Type B pancreatic cell (in vitro differentiated cells): Measurements from ENCODE around the gene MIB1. TPM values are rescaled to one million over a fixed set of nuclear protein-coding genes. Genes with fewer than 3 reads are reported as not detected.
A peak's percentile ranks its signal among the peaks of the same experiment; 100 is the strongest.
"Not testable (repeated sequence)": the region's sequence is repeated elsewhere in the genome, so short reads cannot be mapped to it uniquely, and the experiment has no call there.

Experiments used
- DNase-seq: peaks from one replicate; pipeline ENCODE4 v3.0.0; 2021; ENCODE audit warnings: mixed read lengths; ENCODE audit not compliant: unreplicated experiment; ENCODE audit errors: extremely low spot score
- H3K27ac Mint-ChIP-seq: 2 replicates; pipeline ENCODE4 v1.8.0; 2021; ENCODE audit warnings: mild to moderate bottlenecking, mixed read lengths
- H3K27me3 Mint-ChIP-seq: 2 replicates; pipeline ENCODE4 v1.8.0; 2021; ENCODE audit warnings: mixed read lengths
- H3K36me3 Mint-ChIP-seq: 2 replicates; pipeline ENCODE4 v1.8.0; 2021; ENCODE audit warnings: mixed read lengths
- H3K4me1 Mint-ChIP-seq: one replicate; pipeline ENCODE4 v1.8.0; 2021; ENCODE audit warnings: mixed read lengths; ENCODE audit not compliant: unreplicated experiment
- H3K4me3 Mint-ChIP-seq: 2 replicates; pipeline ENCODE4 v1.8.0; 2021; ENCODE audit warnings: mild to moderate bottlenecking, mixed read lengths
- H3K9me3 Mint-ChIP-seq: 2 replicates; pipeline ENCODE4 v1.8.0; 2021; ENCODE audit warnings: mixed read lengths
- total RNA-seq: library from RNA; stranded (reverse); gene quantifications from 2 replicates; pipeline ENCODE4 v1.2.1, GENCODE V29; 2021; ENCODE audit warnings: low replicate concordance
- TF ChIP-seq, protein P1 (sequence below): fragments of 200-600 bp; sonication (generic); conservative IDR thresholded peaks from 2 replicates; pipeline ENCODE4 v1.5.0; 2021; ENCODE audit warnings: antibody characterized with exemption, mild to moderate bottlenecking

The MIB1 gene
- total RNA-seq, 1 donor from 2014 or later = 65.7 TPM

GRCh38 chr18:21725201-21725600, 15.4 kb upstream of the MIB1 start:
- Mint-ChIP-seq H3K27ac (no peak overlapping the region), H3K4me1 (peaks cover 5% of the 10 kb centered on the region), H3K9me3 (no peaks in the 10 kb centered on the region), H3K4me3 (no peak overlapping the region), H3K36me3 (peaks cover 3% of the 10 kb centered on the region), H3K27me3 (no peaks in the 10 kb centered on the region)
- TF ChIP-seq, protein P1, sequence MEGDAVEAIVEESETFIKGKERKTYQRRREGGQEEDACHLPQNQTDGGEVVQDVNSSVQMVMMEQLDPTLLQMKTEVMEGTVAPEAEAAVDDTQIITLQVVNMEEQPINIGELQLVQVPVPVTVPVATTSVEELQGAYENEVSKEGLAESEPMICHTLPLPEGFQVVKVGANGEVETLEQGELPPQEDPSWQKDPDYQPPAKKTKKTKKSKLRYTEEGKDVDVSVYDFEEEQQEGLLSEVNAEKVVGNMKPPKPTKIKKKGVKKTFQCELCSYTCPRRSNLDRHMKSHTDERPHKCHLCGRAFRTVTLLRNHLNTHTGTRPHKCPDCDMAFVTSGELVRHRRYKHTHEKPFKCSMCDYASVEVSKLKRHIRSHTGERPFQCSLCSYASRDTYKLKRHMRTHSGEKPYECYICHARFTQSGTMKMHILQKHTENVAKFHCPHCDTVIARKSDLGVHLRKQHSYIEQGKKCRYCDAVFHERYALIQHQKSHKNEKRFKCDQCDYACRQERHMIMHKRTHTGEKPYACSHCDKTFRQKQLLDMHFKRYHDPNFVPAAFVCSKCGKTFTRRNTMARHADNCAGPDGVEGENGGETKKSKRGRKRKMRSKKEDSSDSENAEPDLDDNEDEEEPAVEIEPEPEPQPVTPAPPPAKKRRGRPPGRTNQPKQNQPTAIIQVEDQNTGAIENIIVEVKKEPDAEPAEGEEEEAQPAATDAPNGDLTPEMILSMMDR = no peak
- no peak for DNase-seq

DNA sequence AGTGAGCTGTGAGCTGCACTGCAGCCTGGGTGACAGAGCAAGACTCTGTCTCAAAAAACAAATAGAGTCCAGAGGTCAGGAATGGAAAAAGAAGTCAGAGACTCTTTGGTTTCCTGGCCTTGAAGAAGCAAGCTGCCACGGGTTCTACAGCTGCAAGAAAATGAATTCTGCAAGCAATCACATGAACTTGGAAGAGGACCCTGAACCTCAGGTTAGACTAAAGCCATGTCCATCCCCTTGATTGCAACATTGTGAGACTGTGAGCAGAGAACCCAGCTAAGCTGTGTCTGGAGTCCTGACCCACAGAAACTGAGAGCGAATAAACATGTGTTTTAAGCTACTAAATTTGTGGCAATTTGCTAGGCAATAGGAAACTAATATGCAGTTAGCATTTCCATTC, 12.9 kb upstream of the MIB1 start:
- Mint-ChIP-seq H3K9me3 (no peaks in the 10 kb centered on the region), H3K27me3 (no peaks in the 10 kb centered on the region), H3K4me1 (peaks cover 5% of the 10 kb centered on the region), H3K4me3 (no peak overlapping the region), H3K36me3 (peaks cover 3% of the 10 kb centered on the region), H3K27ac (no peak overlapping the region)
- TF ChIP-seq, protein P1 = no peak
- DNase-seq = no peak

GRCh38 chr18:21733011-21733410, 7.6 kb upstream of the MIB1 start:
- no peak for DNase-seq
- Mint-ChIP-seq H3K27me3 (no peaks in the 10 kb centered on the region), H3K4me3 (no peak overlapping the region), H3K9me3 (peaks cover 4% of the 10 kb centered on the region), H3K36me3 (peaks cover 9% of the 10 kb centered on the region), H3K27ac (no peak overlapping the region), H3K4me1 (peaks cover 4% of the 10 kb centered on the region)
- TF ChIP-seq, protein P1 = no peak

DNA sequence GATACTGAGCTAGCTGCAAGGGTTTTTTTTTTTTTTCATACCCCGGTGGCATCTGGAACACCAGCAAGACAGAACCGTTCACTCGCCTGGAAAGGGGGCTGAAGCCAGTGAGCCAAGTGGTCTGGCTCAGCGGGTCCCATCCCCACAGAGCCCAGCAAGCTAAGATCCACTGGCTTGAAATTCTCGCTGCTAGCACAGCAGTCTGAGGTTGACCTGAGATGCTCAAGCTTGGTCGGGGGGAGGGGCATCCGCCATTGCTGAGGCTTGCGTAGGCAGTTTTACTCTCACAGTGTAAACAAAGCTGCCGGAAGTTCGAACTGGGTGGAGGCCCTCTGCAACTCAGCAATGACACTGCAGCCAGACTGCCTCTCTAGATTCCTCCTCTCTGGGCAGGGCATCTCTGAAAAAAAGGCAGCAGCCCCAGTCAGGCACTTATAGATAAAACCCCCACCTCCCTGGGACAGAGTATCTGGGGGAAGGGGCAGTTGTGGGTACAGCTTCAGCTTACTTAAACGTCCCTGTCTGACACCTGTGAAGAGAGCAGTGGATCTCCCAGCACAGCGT, 5.1 kb upstream of the MIB1 start:
- Mint-ChIP-seq H3K9me3 (peaks cover 4% of the 10 kb centered on the region), H3K27me3 (no peaks in the 10 kb centered on the region), H3K36me3 (peaks cover 9% of the 10 kb centered on the region), H3K27ac (peak overlapping the region; percentile 36), H3K4me3 (no peak overlapping the region), H3K4me1 (peaks cover 11% of the 10 kb centered on the region)
- TF ChIP-seq, protein P1 = no peak
- no peak for DNase-seq

- H3K27ac Mint-ChIP-seq, H3K27me3 Mint-ChIP-seq, H3K9me3 Mint-ChIP-seq, H3K36me3 Mint-ChIP-seq, DNase-seq, H3K4me3 Mint-ChIP-seq: not testable (repeated sequence)
- H3K4me1 Mint-ChIP-seq = peaks cover 11% of the 10 kb centered on the region
Observed at GRCh38 chr18:21736926-21737325, 3.7 kb upstream of the MIB1 start.

DNA sequence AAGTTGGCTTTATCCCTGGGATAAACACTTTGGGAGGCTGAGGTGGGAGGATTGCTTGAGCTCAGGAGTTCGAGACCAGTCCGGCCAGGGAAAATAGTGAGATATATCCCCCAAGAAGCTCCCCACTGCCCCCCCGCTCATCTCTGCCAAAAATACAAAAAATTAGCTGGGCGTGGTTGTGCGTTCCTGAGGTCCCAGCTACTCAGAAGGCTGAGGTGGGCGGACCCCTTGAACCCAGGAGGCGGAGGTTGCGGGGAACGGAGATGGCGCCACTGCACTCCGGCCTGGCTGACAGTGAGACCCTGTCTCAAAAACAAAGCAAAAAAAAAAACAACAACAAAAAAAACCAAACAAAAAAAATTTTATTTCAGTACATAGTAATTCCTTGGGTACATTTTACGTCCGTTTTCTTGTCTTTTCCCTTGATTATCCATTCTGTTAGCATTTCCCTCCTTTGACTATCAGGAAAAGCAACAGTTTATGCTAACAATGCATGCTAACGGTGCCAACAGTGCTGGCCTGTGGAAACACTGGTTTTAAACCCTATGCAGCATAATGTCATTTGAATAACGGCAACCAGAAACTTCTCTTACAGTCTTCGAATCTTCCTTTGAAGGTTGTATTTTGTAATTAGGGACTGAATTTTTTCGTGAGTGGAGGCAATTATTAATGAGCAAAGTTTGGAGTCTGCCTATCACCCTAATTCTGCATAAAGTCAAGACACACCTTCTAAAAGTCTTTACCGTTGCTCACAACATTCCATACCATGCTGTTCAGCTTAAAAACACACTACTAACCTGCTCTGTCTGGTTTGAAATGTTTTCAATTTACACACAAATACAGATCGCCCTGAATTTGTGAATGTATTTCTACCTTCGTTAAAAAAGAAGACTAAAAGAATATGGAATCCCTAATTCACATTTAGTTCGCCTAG, 721 bp upstream of the MIB1 start:
- H3K36me3 Mint-ChIP-seq = peaks cover 13% of the 10 kb centered on the region

More for the DNA sequence above, 721 bp upstream of the MIB1 start:
- H3K27ac Mint-ChIP-seq = peak overlapping the region; percentile 96
- peaks cover 23% of the 10 kb centered on the region for H3K4me1 Mint-ChIP-seq
- DNase-seq = no peak
- no peaks in the 10 kb centered on the region for H3K27me3 Mint-ChIP-seq
- H3K4me3 Mint-ChIP-seq = peak overlapping the region; percentile 93
- H3K9me3 Mint-ChIP-seq = peaks cover under 1% of the 10 kb centered on the region
- TF ChIP-seq, protein P1 = no peak
